Endothelial cell of umbilical vein (primary cell): Measurements from ENCODE around the gene PLBD2. TPM values are rescaled to one million over a fixed set of nuclear protein-coding genes. Genes with fewer than 3 reads are reported as not detected.

Source experiments
- BruUV-seq: library from RNA; stranded (reverse); fragments of 400-500 nt; replicated peaks from 2 replicates; lab custom pipeline; 2021; lab: Mats Ljungman, UMichigan
- CTCF ChIA-PET: fragments of 300-600, 350-600 bp; sonication (Branson Sonifier 250); formaldehyde crosslinking; loops from one replicate; lab custom pipeline; 2021; ENCODE audit warnings: antibody characterized with exemption, inconsistent platforms; lab: Charles Lee
- POLR2A ChIA-PET: fragments of 300-600, 350-600 bp; sonication (Branson Sonifier 250); formaldehyde crosslinking; loops from one replicate; lab custom pipeline; 2021; ENCODE audit warnings: antibody characterized with exemption, inconsistent platforms; lab: Charles Lee
- DNase-seq: peaks from one replicate; pipeline ENCODE4 v3.0.0-alpha.2; 2011; ENCODE audit warnings: low read depth, low spot score
- FAIRE-seq: peaks from 2 replicates; lab custom pipeline; 2011; peaks lifted over from hg19 to GRCh38; lab: Jason Lieb, UNC
- H2AFZ ChIP-seq: 2 replicates; pipeline ENCODE4 v1.6.0; 2012; ENCODE audit warnings: low read depth, low read length, control low read depth, inconsistent platforms
- H3K27ac ChIP-seq: 2 replicates; pipeline ENCODE4 v1.5.1; 2011; ENCODE audit warnings: low read depth, mild to moderate bottlenecking, control low read depth, low read length, moderate library complexity; ENCODE audit not compliant: insufficient read depth
- H3K27me3 ChIP-seq, 2 experiments: 2 replicates each; pipeline versions ENCODE4 v1.6.0 to v1.6.1; 2011; ENCODE audit warnings: low read length in 2 of 2, mixed read lengths in 1 of 2; ENCODE audit not compliant: control insufficient read depth in 2 of 2, insufficient read depth in 2 of 2
- H3K36me3 ChIP-seq, 2 experiments: 2 replicates in 1 of 2; 3 replicates in 1 of 2; pipeline ENCODE4 v1.5.1; 2011; ENCODE audit warnings: low read length in 2 of 2, mild to moderate bottlenecking in 1 of 2, moderate library complexity in 1 of 2; ENCODE audit not compliant: control insufficient read depth in 2 of 2, insufficient read depth in 2 of 2; ENCODE audit errors: extremely low read depth in 1 of 2
- H3K4me1 ChIP-seq: 3 replicates; pipeline ENCODE4 v1.5.1; 2011; ENCODE audit warnings: mild to moderate bottlenecking, low read length; ENCODE audit not compliant: control insufficient read depth, insufficient read depth; ENCODE audit errors: extremely low read depth
- H3K4me2 ChIP-seq: 2 replicates; pipeline ENCODE4 v1.6.1; 2011; ENCODE audit warnings: low read length, control low read depth, mixed read lengths; ENCODE audit not compliant: insufficient read depth
- H3K4me3 ChIP-seq, 3 experiments: fragments of 200-600 bp in 1 of 3; sonication (generic), shearing (Covaris generic) in 1 of 3; replicated peaks in 1 of 3; 2 replicates each; pipeline ENCODE4 v1.5.1; 2011 to 2016; ENCODE audit warnings: control low read depth in 3 of 3, low read length in 3 of 3, mild to moderate bottlenecking in 2 of 3, inconsistent platforms in 1 of 3, low read depth in 1 of 3, moderate library complexity in 1 of 3; ENCODE audit not compliant: insufficient read depth in 1 of 3
- H3K79me2 ChIP-seq: 2 replicates; pipeline ENCODE4 v1.6.0; 2012; ENCODE audit warnings: low read length, inconsistent platforms; ENCODE audit not compliant: control insufficient read depth, insufficient read depth
- H3K9ac ChIP-seq: replicated peaks from 2 replicates; pipeline ENCODE3; 2011; ENCODE audit warnings: low read length, control low read depth; ENCODE audit not compliant: insufficient read depth; ENCODE audit errors: extremely low read depth
- H3K9me1 ChIP-seq: replicated peaks from 3 replicates; pipeline ENCODE4 v1.6.0; 2011; ENCODE audit warnings: mild to moderate bottlenecking, low read length; ENCODE audit not compliant: control insufficient read depth, insufficient read depth; ENCODE audit errors: extremely low read depth
- H3K9me3 ChIP-seq: replicated peaks from 2 replicates; pipeline ENCODE4 v1.5.1; 2012; ENCODE audit warnings: low read length, inconsistent platforms; ENCODE audit not compliant: control insufficient read depth, insufficient read depth
- H4K20me1 ChIP-seq: replicated peaks from 2 replicates; pipeline ENCODE3; 2011; ENCODE audit warnings: mild to moderate bottlenecking, low read length; ENCODE audit not compliant: control insufficient read depth, insufficient read depth; ENCODE audit errors: extremely low read depth
- EZH2 ChIP-seq: IDR thresholded peaks from 2 replicates; pipeline ENCODE4 v1.6.1; 2012; ENCODE audit warnings: borderline replicate concordance, low read depth, mild to moderate bottlenecking, moderate library complexity, low read length, inconsistent platforms; ENCODE audit not compliant: severe bottlenecking
- FOS ChIP-seq: IDR thresholded peaks from 2 replicates; pipeline ENCODE4 v1.6.1; 2011; ENCODE audit warnings: mild to moderate bottlenecking, low read length, moderate library complexity, borderline replicate concordance; ENCODE audit not compliant: insufficient read depth
- GATA2 ChIP-seq: IDR thresholded peaks from 2 replicates; pipeline ENCODE4 v1.7.0; 2011; ENCODE audit warnings: low read depth, mild to moderate bottlenecking, moderate library complexity, mixed read lengths, low read length; ENCODE audit not compliant: insufficient read length, insufficient read depth
- JUN ChIP-seq: IDR thresholded peaks from 2 replicates; pipeline ENCODE4 v1.6.1; 2011; ENCODE audit warnings: borderline replicate concordance, low read depth; ENCODE audit not compliant: insufficient read length, insufficient read depth
- MAX ChIP-seq: IDR thresholded peaks from 2 replicates; pipeline ENCODE4 v1.6.1; 2011; ENCODE audit not compliant: insufficient read depth, insufficient read length
- MYC ChIP-seq: IDR thresholded peaks from one replicate; pipeline ENCODE4 v1.6.1; 2011; ENCODE audit warnings: mild to moderate bottlenecking, low read depth, low read length
- POLR2A ChIP-seq: IDR thresholded peaks from 2 replicates; pipeline ENCODE4 v1.6.1; 2012; ENCODE audit warnings: low read depth, mild to moderate bottlenecking, control low read depth, low read length
- dilution Hi-C: fragments of 300-500 bp; cut with MboI; formaldehyde crosslinking; loops from one replicate; pipeline ENCODE4 v1.15.0; 2019; ENCODE audit warnings: low sequenced_read_pairs; ENCODE audit not compliant: extremely low pct_ligation_motif_present
- intact Hi-C: fragments of 100-400 bp; cut with micrococcal nuclease; formaldehyde crosslinking; loops from one replicate; pipeline ENCODE4 v1.10.0; 2022
- polyA plus RNA-seq, 4 experiments: library from polyadenylated mRNA; depleted of rRNA in 3 of 4; stranded (reverse) in 3 of 4; unstranded in 1 of 4; fragments of >200 nt; gene quantifications; 2 replicates each; pipeline versions ENCODE4 v1.2.1 to v1.2.3, GENCODE V29; 2011 to 2012; ENCODE audit warnings: missing spikeins in 1 of 4
- total RNA-seq: library from RNA; stranded (reverse); gene quantifications from 2 replicates; pipeline ENCODE4 v1.2.3, GENCODE V29; 2021

Gene PLBD2
- total and polyA plus RNA-seq, 2 donors (not counting 3 experiments of a cell fraction or from before 2014, with no cell fraction given), result 24.4 to 46.8 TPM

DNA sequence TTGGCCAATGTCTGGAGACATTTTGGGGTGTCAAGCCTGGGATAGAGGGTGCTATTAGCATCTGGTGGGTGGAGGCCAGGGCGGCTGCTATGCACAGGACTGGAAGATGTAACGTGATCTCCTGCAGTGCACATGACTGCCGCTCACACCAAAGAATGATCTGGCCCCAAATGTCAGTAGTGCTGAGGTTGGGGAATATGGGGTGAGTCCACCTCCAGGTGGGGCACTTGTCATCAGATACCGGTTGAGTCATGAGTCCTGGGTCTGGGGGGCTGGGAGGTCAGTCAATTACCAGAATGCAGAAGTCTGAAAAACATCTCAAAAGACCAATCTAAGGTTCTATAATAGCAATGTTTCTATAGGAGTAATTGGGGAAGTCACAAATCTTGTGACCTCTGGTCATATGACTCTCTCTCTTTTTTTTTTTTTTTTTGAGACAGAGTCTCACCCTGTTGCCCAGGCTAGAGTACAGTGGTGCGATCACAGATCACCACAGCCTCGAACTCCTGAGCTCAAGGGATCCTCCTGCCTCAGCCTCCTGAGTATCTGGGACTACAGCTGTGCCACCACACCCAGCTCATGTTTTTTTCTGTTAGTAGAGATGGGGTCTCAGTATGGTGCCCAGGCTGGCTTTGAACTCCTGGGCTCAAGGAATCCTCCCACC is 57.8 kb downstream of the PLBD2 start:
- no peak overlapping the region for H3K9ac ChIP-seq
- no peak overlapping the region for H3K4me2 ChIP-seq
- no peaks in the 10 kb centered on the region for H3K9me3 ChIP-seq
- no peak overlapping the region for H2AFZ ChIP-seq
- BruUV-seq, result no TSS peak
- no peak for DNase-seq
- intact Hi-C loops, result no loop called here
- no peak overlapping the region for H3K4me3 ChIP-seq
- ChIA-PET CTCF (interaction anchor here (1.4 kb wide), 1 partner anchor 9 kb away, joined by 11 read pairs; no protein-coding TSS in a partner anchor), POLR2A (no interaction called here)
- H3K79me2 ChIP-seq, result no peaks in the 10 kb centered on the region
- H3K27ac ChIP-seq, result no peak overlapping the region
- H4K20me1 ChIP-seq, result no peaks in the 10 kb centered on the region
- no peaks in the 10 kb centered on the region for H3K9me1 ChIP-seq
- no peak for FAIRE-seq
- no peaks in the 10 kb centered on the region for H3K27me3 ChIP-seq
- H3K4me1 ChIP-seq, result no peaks in the 10 kb centered on the region
- TF ChIP-seq MYC (no peak), POLR2A (no peak), FOS (no peak), EZH2 (no peak), MAX (no peak), GATA2 (no peak), JUN (no peak)
- dilution Hi-C loops, result no loop called here
- H3K36me3 ChIP-seq, result no peaks in the 10 kb centered on the region
